ENCODE measurements around the gene RAD51B.
A peak's percentile ranks its signal among the peaks of the same experiment; 100 is the strongest.

The RAD51B gene

DNA sequence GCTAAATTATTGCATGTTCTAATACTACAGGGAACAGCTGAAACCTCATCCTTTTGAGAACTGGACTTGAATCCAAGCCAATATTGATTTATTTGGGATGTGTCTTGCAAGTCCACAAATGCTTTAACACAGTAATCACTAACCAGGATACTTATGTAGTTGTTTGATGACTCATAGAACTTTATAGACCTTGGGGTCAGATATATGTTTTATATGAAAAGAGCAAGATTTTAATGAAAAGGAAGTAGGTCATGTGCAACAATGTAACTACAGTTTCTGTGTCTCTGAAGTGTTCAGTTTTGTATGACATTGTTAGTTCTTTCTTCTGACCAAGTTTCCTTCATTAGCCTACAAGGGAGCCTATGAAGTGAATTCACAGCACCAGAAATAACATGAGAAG lies 621.2 kb downstream of the RAD51B start:
- DNase-seq (ENCODE audit: low read depth), result no peak

GRCh38 chr14:68441542-68441941 lies 622.0 kb downstream of the RAD51B start:
- DNase-seq (ENCODE audit: low read depth), result no peak

DNA sequence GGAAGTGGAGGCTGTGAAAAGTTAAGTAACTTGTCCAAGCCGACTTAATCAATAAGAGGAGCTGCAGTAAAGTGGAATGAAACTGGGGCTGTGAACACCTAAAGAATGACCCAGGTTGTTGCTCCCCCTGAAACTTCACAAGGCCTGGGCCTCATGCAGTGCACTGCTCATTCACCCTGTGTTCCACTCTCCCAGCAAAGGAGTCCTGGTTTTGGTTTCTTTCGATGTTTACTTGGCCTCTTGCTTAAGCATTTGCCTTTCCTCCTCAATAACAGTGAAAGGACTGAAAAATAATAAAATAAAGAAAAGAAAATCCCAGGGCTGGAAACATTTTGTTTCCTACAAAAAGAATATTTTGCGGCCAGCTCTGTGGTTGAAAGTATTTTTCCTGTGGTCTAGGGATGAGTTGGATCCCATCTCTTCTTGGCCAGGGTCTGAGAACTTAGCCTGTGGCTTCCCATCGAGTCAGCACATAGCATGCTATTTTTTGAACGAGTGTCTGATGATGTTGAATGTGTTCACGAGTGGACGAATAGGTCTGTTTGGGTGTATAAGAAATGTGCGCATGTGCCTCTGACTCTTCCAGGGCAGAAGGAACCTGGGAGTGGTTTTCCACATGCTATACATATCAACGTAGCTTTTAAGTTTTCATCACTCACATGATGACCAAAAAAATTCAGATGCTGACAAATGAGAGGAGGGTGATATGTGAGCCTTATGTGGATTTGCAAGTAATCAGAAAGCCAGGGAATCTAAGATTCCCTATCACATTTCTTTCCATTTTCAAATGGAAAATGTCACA lies 623.5 kb downstream of the RAD51B start:
- peak; percentile 88 for DNase-seq (ENCODE audit: low read depth)

GRCh38 chr14:68444449-68445168 lies 625.0 kb downstream of the RAD51B start:
- peak; percentile 55 for DNase-seq (ENCODE audit: low read depth)

DNA sequence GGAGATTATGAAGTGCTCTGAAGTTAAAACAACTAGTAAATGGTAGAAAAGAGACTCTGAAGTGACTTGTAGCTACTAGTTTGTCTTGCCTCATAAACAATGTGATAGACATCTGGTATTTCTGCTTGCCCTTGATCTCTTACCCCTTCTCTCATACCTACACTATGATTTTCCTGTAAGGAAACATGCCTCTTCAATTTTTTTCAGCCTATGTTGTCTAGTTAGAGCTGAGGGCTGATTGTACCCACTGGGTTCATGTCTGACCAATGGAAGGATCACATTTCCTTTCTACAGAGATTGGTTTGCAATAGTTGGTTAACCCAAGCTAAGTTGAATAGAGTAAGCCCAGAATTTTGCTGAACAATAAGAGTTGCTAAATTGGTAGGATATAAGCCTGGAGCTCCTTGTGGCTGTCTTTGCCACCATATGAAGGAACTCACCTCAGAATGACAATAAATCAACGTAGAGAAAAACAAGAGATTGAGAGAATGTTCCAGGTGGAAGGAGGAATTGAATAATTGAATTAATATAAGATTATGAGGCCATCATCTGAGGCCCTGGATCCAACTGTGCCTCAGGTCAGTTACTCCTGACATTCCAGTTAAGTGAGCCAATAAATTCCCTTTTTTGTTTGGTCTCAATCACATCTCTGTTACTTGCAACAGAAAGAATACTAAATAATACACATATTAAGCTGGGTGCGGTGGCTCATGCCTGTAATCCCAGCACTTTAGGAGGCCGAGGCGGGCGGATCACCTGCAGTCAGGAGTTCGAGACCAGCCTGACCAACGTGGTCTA lies 626.9 kb downstream of the RAD51B start:
- no peak for DNase-seq (ENCODE audit: low read depth)

DNA sequence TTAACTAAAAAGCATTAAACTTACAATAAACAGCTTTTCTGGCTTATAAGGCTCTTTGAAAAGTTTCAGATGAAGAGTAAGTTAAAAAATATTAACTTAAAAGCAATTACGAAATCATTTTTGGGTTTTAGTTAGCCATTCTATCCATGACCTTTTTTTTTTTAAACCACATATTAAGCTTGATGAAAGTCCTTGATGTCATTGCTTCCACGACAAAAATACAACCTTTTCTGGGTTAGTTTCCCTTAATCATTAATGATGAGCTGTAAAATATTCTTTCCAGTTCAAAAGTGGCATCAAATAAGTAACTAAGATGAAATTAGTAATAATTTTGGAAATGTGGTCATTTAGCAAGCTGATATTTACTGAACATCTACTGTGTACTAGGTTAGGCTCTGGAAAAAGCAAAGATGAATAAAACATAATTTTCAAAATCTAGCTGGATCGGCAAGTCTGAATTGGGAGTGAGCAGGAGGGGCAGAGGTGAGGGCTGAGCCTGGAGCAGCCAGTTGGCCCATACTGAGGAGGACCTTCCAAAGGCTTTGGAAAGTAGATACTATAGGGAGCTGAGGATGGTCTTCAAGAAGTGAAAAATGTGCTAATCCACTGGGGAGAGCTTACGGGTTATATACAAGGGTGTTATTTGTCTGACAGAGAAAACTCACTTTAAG lies 628.1 kb downstream of the RAD51B start:
- DNase-seq (ENCODE audit: low read depth), result no peak

- DNase-seq (ENCODE audit: low read depth), result no peak
Measured at GRCh38 chr14:68448252-68448902, 628.8 kb downstream of the RAD51B start.

- no peak for DNase-seq (ENCODE audit: low read depth)
Measured at GRCh38 chr14:68449561-68450181, 630.1 kb downstream of the RAD51B start.

DNA sequence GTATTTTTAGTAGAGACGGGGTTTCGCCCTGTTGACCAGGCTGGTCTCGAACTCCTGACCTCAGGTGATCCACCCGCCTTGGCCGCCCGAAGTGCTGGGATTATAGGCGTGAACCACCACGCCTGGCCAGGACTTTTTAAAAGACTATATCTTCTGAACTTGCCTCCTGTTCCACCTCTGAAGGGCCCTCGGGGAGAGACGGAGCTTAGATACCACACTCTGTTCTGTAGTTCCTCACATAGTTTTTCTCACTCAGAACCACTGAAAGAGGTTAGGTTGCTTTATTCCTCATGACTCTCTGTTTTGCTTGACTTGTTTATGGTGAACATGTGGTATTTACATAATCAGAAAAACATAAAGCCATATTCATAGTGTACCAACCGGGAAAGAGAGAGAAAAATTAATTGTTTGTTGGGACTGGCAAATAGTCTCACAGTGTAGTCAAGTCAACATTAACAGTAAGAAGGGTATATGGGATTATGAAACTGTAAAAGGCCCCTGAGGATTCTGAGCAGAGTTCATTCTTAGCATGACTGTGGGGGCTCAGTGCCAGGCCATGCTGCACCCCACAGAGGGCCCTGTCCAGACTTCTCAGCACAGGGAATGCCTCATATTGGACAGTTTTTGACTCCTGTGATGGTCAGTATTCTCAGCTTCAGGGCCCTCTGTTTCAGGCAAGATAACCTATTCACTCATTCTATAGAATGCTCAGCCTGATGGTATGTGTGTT lies 631.0 kb downstream of the RAD51B start:
- DNase-seq (ENCODE audit: low read depth), result no peak

GRCh38 chr14:68451696-68452373 lies 632.3 kb downstream of the RAD51B start:
- no peak for DNase-seq (ENCODE audit: low read depth)

- DNase-seq (ENCODE audit: low read depth), result no peak
Measured at GRCh38 chr14:68458253-68458652, 638.7 kb downstream of the RAD51B start.

DNA sequence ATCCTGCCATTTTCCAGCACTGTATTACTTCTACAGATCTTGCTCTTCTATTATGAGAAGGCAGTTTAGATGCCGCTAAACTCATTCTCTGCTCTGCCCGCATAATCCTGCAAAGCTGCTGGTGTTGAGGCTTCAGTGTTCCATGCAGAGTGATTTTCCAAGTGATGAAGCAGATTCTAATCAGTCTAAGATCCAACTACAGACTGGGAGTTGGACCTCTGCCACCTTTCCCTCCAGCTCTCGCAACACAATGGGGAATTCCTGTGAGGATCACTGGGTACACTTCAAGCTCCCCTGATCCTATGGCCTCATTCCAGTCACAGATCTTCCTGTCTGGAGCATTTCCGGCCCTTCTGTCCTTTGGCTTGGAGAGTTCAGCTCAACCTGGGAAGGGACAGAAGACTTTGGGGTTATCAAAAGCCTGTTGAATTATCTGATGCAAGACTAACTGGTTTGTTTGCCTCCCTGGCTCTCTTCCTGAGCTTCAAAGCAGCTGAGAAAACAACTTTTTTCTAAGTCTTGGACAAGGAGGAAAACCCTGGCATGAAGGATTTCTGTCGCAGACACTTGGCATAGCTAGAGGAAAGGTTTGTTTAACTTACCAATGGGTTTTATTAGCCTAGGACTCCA lies 639.4 kb downstream of the RAD51B start:
- DNase-seq (ENCODE audit: low read depth), result peak; percentile 90

GRCh38 chr14:68459480-68460136 lies 640.0 kb downstream of the RAD51B start:
- no peak for DNase-seq (ENCODE audit: low read depth)

- no peak for DNase-seq (ENCODE audit: low read depth)
Measured at GRCh38 chr14:68460541-68460940, 641.0 kb downstream of the RAD51B start.

GRCh38 chr14:68461086-68461485 lies 641.5 kb downstream of the RAD51B start:
- DNase-seq (ENCODE audit: low read depth), result no peak

DNA sequence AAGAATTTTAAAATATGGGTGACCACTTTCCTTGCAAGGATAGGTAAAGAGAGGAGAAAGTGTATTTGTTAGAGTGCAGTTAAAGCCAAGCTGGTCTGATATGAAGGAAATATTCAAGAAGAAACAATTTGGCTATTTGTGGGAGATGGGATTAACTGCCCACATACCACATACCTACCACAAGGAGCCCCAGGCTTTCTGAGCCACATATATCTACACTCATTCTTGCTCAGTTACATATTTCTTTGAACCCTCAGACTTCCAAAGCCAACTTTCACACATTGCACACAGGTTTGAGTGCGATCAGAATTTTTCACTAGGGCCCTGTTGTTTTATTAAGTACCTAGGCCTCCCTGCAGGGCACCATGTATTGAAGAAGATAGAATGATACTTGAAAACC lies 643.1 kb downstream of the RAD51B start:
- peak; percentile 95 for DNase-seq (ENCODE audit: low read depth)

DNA sequence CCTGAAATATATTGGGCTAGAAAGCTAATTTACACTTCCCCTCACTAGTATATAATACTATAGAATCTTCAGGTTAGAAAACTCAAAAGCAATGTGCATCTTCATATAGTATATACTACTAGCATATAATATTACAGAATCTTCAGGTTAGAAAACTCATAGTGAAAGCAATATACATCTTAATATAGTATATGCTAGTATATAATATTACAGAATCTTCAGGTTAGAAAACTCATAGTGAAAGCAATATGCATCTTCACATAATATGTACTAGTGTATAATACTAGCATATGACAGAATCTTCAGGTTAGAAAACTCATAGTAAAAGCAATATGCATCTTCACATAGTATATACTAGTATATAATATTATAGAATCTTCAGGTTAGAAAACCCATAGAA lies 643.7 kb downstream of the RAD51B start:
- no peak for DNase-seq (ENCODE audit: low read depth)

GRCh38 chr14:68463705-68464374 lies 644.3 kb downstream of the RAD51B start:
- peak; percentile 47 for DNase-seq (ENCODE audit: low read depth)

Data from amniotic epithelial cell (primary cell).